GM21717 (cell line): Measurements from ENCODE around the gene TBC1D25.

Experiments used
- ATAC-seq: cut with Tn5 transposase; IDR thresholded peaks from one replicate; pipeline ENCODE4 v1.9.1; 2021; ENCODE audit warnings: mild to moderate bottlenecking, moderate library complexity; ENCODE audit not compliant: unreplicated experiment

The TBC1D25 gene

GRCh38 chrX:48599341-48599740, 59.8 kb downstream of the TBC1D25 start:
- no peak for ATAC-seq

GRCh38 chrX:48600226-48600625, 60.7 kb downstream of the TBC1D25 start:
- ATAC-seq, result no peak

- no peak for ATAC-seq
These were observed 62.4 kb downstream of the TBC1D25 start for GRCh38 chrX:48601741-48602394.

- no peak for ATAC-seq
These were observed 65.2 kb downstream of the TBC1D25 start for GRCh38 chrX:48604701-48605100.

- no peak for ATAC-seq
These were observed 66.6 kb downstream of the TBC1D25 start for GRCh38 chrX:48606091-48606490.

- ATAC-seq, result no peak
These were observed 72.2 kb downstream of the TBC1D25 start for GRCh38 chrX:48611703-48612102.
